DOHH2 (cell line): ENCODE data around the gene AANAT.

Experiments
- EZH2phosphoT487 ChIP-seq: fragments of 200-600 bp; sonication (generic); IDR thresholded peaks from 2 replicates; pipeline ENCODE4 v1.6.1; 2017; ENCODE audit warnings: borderline replicate concordance, mild to moderate bottlenecking, antibody characterized with exemption, low read length, moderate library complexity, mixed read lengths
- TF ChIP-seq, protein P1 (sequence below): fragments of 200-600 bp; sonication (generic); IDR thresholded peaks from one replicate; pipeline ENCODE4 v1.5.1; 2014; ENCODE audit warnings: antibody characterized with exemption, mild to moderate bottlenecking, low read depth, low read length; ENCODE audit not compliant: poor library complexity, severe bottlenecking

DNA sequence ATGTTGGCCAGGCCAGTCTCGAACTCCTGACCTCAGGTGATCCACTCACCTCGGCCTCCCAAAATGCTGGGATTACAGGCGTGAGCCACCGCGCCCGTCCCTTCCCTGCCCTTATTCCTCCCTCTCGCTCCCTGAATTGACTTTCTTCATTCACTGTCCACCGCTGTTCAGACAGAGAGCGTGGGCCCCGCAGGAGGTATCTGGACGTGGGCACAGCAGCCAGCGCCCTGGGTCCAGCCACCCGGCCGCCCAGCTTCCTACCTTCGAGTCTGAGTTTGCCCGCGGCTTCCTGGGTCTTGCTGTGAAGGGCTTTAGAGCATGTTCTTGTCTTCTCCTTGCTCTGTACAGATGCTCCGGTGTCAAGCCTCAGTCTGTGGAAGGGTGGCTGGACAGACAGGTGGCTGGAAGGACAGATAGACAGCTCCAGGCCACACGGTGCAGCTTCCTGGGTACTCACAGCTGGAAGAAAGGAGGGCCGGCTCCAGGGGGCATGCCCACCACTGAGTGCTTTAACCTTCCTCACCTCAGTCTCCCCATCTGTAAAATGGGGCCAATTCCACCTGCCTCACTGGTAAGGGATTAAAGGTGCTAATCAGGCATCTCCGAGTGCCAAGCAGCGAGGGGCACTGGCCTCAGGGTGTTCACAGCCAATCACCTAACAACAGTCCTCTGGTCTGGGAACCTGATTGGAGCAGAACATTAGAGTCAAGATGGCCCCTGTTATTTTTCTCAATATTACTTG, 20.2 kb downstream of the AANAT start:
- TF ChIP-seq, protein P1, sequence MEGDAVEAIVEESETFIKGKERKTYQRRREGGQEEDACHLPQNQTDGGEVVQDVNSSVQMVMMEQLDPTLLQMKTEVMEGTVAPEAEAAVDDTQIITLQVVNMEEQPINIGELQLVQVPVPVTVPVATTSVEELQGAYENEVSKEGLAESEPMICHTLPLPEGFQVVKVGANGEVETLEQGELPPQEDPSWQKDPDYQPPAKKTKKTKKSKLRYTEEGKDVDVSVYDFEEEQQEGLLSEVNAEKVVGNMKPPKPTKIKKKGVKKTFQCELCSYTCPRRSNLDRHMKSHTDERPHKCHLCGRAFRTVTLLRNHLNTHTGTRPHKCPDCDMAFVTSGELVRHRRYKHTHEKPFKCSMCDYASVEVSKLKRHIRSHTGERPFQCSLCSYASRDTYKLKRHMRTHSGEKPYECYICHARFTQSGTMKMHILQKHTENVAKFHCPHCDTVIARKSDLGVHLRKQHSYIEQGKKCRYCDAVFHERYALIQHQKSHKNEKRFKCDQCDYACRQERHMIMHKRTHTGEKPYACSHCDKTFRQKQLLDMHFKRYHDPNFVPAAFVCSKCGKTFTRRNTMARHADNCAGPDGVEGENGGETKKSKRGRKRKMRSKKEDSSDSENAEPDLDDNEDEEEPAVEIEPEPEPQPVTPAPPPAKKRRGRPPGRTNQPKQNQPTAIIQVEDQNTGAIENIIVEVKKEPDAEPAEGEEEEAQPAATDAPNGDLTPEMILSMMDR, result no peak
- no peak for TF ChIP-seq EZH2phosphoT487
